SIG-M5 (cell line): Measurements from ENCODE around the gene LIME1.
A peak's percentile ranks its signal among the peaks of the same experiment; 100 is the strongest.

Source experiments
- DNase-seq: peaks from one replicate; lab custom pipeline; 2025; lab: John Stamatoyannopoulos, UW

The LIME1 gene

DNA sequence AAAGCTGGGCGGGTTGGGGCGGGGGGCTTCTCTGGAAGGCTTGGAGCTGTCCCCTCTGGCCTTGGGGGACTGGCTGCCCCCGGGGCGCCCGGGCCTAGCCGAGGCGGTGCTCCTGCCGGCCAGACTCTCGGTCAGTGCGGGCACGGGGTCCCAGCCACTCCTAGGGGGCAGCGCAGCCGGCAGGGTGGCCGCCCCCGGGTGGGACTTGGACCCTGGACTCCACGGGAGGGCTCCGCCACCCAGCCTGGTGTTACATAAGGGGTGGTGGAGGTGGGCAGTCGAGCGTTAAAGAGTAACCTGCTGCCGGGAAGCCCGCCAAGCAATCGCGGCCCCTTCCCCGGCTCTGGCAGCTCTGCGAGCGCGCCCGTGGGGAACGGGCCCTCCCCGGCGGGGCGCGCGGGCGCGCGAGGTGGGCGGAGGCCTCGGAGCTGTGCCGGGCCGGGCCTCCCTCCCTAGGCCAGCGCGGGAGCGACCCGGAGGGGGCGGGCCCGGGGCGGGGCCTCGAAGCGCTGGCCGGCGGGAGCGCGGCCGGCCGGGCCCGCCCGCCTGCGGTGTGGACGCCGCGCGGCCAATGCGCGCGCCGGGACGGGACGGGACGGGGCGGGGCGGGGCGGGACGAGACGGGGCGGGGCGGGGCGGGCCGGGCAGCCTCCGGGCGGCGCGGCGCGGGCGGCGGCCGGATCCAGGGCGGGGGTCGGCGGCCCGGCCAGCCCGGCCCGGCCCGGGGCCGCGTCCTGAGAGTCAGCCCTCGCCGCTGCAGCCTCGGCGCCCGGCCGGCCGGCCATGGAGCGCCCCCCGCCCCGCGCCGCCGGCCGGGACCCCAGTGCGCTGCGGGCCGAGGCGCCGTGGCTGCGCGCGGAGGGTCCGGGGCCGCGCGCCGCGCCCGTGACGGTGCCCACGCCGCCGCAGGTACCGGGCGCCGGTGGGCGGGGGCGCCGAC lies 2.9 kb downstream of the LIME1 start, which contains the start of gene SLC2A4RG:
Gene SLC2A4RG, plus strand, starts transcription at position 647 of the 940 bp plus-strand sequence. Its CDS starts 137 bp downstream, at position 784.
- no peak for DNase-seq

DNA sequence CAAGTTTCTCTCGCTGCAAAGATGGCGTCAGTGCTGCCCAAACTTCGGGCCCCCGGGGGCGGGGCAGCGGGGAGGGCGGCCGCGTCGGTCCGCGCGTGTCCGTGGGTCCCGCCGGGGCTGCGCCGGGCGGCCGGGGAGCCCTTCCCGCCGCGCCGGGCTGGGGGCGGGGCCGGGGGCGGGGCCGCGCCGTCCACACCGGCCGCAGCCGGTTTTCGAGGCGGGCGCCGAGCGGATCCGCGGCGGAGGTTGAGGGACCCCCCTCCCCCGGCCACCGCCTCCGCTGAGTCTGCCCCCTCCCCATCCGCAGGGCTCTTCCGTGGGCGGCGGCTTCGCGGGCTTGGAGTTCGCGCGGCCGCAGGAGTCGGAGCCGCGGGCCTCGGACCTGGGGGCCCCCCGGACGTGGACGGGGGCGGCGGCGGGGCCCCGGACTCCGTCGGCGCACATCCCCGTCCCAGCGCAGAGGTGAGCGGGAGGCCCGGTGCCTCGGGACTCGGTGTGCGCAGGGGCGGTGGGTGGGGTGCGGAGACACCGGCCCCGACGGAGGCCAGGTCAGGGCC lies 3.7 kb downstream of the LIME1 start:
- DNase-seq: no peak

DNA sequence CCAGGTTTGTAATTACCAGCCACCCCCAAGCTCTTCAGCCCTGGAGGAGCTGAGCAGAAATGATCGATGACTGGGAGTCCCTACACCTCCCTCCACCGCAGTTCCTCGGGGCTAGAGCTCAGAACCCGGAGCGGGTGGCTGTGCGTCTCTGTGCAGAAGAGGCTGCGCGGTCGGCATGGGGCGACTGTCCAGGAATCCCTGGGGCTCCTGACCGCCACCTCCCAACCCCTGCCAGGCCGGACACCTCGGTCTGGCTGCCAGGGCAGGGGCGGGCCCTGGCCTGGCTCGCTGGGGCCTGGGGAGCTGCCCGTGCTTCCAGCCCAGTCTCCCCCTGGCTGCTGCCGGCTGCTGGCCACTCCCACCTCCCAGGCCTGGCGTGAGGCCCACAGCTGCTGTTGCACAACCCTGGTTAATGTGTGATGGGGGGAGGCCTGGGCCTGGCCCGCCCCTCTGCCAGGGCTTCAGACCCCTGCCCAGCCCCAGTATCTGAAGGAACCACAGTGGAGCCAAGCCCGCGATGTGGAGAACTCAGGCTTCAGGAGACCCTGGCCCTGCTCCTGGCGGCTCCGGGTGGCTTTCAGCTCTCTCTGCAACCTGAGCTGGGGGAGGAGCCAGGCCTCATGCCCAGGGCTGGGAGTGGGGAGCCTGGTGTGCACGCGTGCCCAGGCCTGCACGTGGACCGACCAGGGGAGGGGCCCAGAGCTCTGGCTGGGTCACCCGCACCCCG lies 4.3 kb downstream of the LIME1 start:
- peak; percentile 16 for DNase-seq

DNA sequence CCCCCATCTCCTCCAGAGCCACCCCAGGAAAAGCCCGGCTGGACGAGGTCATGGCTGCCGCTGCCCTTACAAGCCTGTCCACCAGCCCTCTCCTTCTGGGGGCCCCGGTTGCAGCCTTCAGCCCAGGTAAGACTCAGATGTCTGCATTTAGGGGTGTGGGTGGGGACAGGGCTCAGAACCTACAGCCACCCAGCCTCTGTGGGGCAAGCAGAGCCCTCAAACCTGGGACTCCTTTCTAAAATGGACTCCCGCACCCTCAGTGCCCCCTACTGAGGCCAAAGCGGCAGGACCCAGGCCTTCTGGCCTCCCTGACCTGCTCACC lies 4.9 kb downstream of the LIME1 start:
- DNase-seq: no peak

DNA sequence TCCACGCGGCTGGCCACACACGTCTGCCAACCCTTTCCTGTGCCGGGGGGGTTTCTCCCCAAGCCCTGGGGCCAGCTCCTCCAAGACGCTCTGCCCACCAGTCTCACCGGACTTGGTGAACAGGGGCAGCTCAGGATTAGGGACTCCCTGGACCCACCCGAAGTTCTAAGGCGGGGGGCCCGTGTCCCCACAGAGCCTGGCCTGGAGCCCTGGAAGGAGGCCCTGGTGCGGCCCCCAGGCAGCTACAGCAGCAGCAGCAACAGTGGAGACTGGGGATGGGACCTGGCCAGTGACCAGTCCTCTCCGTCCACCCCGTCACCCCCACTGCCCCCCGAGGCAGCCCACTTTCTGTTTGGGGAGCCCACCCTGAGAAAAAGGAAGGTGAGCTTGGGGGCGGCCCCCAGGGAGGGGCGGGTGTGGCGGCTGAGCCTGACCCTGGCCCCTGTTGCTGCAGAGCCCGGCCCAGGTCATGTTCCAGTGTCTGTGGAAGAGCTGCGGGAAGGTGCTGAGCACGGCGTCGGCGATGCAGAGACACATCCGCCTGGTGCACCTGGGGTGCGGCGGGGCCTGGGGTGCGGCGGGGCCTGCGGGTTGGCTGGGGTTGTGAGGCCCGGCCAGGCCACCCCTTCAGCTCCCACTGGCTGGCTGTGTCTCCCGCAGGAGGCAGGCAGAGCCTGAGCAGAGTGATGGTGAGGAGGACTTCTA lies 5.4 kb downstream of the LIME1 start:
- DNase-seq: no peak

DNA sequence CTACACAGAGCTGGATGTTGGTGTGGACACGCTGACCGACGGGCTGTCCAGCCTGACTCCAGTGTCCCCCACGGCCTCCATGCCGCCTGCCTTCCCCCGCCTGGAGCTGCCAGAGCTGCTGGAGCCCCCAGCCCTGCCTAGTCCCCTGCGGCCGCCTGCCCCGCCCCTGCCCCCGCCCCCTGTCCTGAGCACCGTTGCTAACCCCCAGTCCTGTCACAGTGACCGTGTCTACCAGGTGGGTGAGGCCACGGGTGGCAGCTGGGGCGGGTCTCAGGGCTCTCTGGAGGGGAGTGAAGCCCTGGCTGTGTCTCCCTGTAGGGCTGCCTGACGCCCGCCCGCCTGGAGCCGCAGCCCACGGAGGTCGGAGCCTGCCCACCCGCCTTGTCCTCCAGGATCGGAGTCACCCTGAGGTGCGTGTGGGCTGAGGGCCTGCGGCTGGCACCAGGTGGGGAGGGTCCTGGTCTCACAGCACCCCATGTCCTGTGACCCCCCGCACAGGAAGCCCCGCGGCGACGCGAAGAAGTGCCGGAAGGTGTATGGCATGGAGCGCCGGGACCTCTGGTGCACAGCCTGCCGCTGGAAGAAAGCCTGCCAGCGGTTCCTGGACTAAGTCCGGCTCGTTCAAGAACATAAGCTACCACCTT lies 6.0 kb downstream of the LIME1 start:
- DNase-seq: no peak

DNA sequence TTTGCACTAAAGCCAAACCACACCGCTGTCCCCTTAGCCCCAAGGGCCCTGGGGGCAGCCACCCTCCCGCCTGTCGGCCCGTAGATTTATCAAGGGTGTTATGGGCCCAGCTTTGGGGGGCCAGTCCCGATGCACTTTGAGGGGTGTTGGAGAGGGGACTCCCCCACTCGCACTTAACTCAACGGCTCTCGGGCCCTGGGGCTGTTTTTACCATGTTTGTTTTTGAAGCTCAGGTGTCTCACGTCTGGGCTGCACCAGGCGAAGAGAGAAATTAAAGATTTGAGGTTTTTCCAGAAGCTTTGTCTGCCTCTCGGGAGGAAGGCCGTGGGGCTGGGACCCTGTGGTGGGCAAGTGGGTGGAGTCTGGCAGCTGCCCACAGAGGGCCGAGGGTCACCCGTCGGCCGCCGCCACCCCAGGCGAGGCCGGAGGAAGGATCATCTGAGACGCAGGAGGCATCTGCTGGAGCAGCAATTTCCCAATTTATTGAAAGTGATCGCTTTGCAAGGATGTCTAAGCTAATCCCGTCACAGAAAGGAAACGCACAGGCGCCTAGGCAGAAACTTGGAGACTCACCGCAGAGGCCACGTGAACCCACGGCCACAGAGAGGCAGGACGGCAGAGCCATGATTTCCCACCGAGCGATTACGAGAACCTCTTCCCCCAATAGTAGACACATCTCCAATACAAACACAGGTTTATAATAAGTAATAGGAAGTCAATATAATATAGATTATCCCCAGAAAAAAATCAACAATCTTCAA lies 6.9 kb downstream of the LIME1 start:
- DNase-seq: no peak

DNA sequence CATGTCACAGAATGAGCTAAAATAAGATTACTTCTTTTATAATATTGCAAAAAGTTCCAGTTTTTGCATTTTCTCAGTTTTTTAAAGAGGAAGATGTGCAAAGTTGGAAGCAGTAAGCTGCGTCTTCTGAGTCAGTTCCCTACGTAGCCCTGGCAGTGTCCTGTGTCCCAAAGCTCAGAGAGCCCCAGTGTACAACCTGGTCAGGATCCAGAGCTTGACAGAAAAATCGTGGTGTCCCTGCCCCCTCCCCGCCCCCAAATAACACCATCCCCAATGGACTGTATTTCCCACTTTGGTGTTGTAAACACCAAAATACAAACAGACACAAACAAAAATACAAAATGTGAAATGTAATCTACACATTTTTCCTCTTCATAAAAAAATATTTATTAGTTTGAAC lies 7.7 kb downstream of the LIME1 start:
- no peak for DNase-seq

DNA sequence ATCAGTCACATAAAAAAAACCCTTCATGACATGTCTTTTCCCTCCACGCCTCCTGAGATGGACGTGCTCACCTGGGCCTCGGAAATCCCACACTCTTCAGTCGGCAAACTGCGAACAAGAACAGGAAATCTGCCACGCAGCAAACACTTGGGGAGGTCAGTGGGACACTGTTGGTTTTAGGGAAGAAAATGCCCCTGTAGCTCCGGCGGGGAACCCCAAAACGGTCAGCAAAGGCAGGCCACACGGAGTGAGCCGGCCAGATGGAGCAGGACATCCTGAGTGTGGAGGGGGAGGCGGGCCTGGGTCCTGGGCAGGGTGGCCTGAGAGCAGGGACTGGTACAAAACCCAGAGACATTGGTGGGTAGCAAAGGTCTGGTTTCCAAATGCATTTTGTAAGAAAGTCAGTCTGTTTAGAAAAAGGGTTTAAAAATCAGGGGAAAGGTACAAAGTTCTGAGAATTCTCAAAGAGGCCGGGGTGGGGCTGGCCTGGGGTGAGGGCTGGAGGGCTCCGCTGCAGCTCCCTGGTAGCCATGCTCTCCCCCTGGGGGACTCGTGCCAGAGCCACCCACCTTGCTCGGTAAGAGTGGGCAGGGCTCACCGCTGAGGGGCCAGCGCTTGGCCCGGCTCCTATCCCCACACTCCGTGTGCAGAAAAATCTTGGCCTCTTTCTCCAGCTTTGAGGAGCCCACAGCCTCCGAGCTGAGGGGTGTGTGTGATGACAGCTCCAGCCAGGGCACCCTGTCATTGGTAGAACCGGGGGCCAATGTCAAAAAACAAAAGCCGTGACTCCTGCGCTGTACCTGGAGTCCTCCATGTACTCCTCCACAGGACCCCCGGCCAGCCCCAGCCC lies 8.3 kb downstream of the LIME1 start:
- no peak for DNase-seq

DNA sequence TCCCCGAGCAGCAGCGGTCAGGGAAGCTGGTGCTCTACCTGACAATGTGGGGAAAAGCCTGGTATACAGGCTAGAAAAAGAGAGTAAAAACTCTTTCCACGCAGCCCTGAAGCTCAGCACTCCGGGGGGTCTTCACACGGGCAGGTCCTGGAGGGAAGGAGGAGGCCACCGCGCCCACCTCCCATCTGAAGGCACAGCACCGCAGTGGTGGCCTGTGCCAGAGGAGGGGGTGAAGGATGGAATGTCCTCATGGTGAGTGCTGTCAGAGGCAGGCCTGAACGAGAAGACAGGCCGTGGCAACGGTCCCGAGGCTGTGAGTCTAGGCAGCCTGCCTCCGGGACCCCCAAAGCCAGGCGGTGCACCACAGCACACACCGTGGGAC lies 9.0 kb downstream of the LIME1 start:
- no peak for DNase-seq

DNA sequence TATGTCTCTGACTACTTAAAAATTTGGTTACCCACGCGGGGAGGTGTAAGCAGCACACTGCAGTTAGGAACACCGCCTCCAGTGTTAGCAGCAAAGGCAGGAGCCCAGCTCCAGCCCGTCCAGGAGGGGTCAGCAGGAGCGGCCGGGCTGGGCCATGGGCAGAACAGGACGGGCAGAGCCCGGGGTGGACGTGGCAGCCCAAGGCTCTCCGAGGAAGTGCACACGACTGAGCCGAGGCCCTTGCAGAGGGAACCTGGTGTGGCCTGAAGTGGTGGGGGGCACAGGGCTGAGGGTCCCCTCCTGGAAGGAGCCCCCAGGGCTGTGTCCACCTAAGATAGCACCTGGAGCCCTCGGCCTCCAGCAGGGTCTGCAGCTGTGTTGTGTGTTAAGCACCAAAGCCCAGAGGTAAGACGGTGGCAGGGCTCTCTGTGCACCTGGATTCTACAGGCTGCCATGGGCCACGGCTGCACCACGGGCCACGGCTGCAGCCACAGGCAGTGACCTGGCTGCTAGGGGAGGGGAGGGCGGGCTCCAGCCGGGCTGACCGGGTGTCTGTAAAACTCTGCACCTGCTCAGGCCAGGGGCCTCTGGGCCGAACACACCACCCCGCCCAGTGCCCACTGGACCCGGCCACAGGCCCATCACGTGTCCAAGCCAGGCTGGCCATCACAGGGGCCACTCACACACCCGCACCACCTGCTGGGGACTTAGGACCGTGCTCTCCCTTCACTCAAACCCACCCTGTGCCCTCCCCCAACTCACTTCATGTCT lies 9.7 kb downstream of the LIME1 start:
- no peak for DNase-seq

DNA sequence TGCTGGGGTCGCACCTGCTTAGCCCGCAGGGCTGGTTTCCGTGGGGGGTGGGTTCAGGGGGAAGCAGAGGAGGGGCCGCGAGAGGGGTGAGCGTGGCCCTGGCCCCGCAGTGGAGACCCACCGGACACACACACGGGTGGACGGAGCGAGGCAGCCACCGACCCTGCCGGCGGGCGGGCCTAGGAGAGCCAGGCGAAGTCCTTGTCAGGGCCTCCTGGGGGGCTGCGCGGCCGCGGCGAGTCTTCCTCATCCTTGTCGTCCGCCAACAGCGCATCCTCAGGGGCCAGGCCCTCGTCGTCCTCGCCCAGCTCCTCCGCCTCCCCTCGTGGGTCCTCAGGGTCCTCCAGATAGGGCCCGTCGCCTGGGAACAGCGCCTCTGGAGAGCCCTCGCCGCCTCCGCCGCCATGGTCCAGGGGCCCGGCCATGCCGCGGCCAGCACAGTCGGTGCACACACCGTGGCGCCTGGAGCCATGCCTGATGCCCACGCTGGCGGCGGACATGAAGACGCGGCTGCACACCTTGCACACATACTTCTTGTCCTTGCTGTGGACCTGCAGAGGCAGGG lies 10.4 kb downstream of the LIME1 start:
- DNase-seq: no peak

DNA sequence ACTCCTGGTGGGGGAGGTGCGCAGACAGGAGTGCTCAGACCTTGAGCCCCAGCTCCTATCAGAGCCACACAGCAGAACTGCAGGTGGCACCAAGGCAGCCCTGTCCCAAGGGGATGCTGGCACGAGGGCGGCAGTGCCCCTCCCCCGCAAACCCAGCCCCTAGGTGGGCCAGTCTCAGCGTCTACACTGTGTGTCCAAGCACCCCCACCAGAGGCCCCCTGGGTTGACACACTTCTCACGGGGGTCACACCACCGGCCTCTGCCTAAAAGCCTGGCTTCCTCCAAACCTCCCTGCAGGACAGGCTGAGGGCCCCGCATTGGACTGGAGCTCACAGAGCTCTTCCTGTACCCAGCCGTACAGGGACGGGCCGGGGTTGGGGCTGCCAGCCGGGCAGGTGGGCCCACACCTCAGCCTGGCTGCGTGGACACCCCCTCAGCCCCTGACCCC lies 11.2 kb downstream of the LIME1 start:
- DNase-seq: no peak

DNA sequence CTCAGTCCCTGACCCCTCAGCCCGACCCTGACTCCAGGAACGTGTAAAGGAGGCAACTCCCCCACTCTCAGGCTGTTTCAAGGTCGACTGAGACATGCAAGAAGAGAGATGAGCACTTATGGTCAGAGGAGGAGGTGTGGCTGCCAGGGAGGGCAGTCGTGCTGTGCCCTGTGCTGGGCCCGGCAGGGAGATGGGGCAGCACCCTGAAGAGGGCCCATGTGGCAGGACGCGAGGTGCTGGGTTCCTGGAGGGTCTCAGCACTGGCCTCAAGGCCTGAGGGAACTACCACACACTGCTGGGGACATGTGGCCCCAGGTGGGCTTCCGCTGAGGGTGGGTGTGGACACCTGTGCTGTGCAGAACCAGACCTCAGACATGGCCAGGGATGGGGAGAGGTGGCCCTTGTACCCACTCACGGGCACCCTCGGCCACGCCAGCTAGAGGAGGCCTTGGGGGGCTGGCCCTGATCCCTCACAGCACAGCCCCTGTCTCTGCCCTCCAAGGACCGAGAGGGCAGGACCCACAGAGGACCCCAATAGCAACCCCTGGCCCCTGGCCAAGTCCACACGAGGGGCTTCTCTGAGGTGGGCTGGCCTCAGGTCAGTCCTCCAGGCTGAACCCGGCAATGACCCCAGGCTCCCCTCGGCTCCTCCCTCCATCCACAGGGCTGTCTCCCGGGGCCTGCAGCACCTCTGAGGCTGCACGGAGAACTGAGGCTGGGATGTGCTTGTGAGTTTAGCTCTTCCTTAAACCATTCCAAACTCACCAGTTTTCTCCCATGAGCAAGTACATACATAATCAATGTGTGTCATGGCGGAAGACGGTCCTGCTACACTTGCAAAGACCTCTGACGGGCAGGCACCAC lies 11.8 kb downstream of the LIME1 start:
- DNase-seq: no peak

DNA sequence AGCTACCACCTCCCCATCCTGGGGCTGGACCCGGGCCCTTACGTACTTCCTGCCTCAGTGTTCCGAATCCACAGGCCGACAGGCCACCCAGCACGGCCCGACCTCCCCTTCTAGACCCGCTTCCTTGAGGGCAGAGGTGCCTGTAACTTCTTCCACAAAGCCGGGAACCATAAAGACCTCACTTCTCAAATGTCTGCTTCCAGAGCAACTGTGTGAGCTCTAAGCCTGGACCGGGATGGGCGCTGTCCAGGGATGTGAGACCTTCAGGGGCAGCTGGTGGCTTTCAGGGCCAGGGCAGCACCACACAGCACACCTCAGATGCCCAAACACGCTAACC lies 12.4 kb downstream of the LIME1 start:
- no peak for DNase-seq

DNA sequence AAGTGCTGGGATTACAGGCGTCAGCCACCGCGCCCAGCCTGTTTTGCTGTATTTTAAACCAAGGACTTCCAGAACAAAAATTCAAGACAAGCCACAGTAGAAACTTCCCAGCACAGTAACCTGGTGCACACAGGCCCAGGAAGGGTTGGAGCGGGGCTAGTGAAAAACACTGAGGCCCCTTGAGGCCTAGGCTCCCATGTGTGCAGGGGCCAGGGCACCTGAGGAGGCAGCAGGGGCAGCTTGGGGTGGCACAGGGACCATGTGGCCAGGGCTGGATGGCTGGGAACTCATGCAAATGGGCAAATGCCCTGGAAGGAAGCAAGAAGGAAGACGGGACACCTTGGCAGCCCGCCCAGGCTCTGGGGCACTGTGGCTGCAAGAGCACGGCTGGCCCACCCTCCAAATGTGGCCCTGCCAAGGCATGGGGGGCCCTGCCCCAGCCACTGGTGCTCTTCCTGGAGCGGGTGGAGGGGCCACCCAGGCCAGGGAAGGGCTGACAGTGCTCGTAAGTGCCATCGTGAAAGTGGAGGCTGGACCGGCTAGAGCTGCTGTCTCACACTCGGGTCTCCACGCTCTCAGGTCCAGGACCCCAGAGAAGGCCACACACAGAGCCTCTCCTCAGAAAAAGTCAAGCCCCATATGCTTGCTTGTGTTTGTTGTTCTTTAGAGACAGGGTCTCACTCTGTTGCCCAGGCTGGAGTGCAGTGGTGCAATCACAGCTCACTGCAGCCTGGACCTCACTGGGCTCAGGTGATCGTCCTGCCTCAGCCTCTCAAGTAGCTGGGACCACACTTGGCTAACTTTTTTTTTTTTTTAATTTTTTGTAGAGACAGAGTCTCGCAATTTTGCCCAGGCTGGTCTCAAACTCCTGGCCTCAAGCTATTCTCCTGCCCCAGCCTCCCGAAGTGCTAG lies 13.4 kb downstream of the LIME1 start:
- no peak for DNase-seq
